AG04450 (cell line): ENCODE measurements around the gene KCTD15. TPM values are rescaled to one million over a fixed set of nuclear protein-coding genes. Genes with fewer than 3 reads are reported as not detected.
A peak's percentile ranks its signal among the peaks of the same experiment; 100 is the strongest.
"Not testable (repeated sequence)": the region's sequence is repeated elsewhere in the genome, so short reads cannot be mapped to it uniquely, and the experiment has no call there.

Experiments
- CTCF ChIA-PET: fragments of 300-600, 350-600 bp; formaldehyde crosslinking; extraction: SDS; loops from one replicate; lab custom pipeline; 2022; ENCODE audit warnings: antibody characterized with exemption, inconsistent platforms; lab: Charles Lee
- POLR2A ChIA-PET: fragments of 350-600 bp; formaldehyde crosslinking; extraction: SDS; loops from one replicate; lab custom pipeline; 2021; ENCODE audit warnings: antibody characterized with exemption, inconsistent platforms; lab: Yijun Ruan, JAX
- DNase-seq: peaks from one replicate; pipeline ENCODE4 v3.0.0-alpha.2; 2011; ENCODE audit warnings: low read depth, low spot score
- H3K27ac ChIP-seq: one replicate; pipeline ENCODE4 v1.5.1; 2012; ENCODE audit warnings: low read depth, low read length, control low read depth
- H3K27me3 ChIP-seq: one replicate; pipeline ENCODE4 v1.6.0; 2012; ENCODE audit warnings: low read length; ENCODE audit not compliant: control insufficient read depth, insufficient read depth
- H3K4me3 ChIP-seq: 2 replicates; pipeline ENCODE4 v1.5.1; 2011; ENCODE audit warnings: mild to moderate bottlenecking, low read depth, low read length, control low read depth
- H3K9me3 ChIP-seq: 2 replicates; pipeline ENCODE4 v1.5.1; 2012; ENCODE audit warnings: low read length; ENCODE audit not compliant: control insufficient read depth, insufficient read depth
- CTCF ChIP-seq: IDR thresholded peaks from 2 replicates; pipeline ENCODE4 v1.5.1; 2011; ENCODE audit warnings: low read depth, low read length, control low read depth, inconsistent platforms
- polyA plus RNA-seq: library from polyadenylated mRNA; depleted of rRNA; stranded (reverse); fragments of >200 nt; gene quantifications from 2 replicates; pipeline ENCODE4 v1.2.3, GENCODE V29; 2011

The KCTD15 gene
- polyA plus RNA-seq, 1 experiment = 15.6 TPM

- H3K27me3 ChIP-seq = no peaks in the 10 kb centered on the region
- no peak for TF ChIP-seq CTCF
- CTCF ChIA-PET = interaction anchor here (0.6 to 2.1 kb wide), 3 partner anchors 20 to 353 kb away, joined by 3 to 10 read pairs (median 4); no protein-coding TSS in a partner anchor
- no peak for DNase-seq
- no peak overlapping the region for H3K27ac ChIP-seq
- POLR2A ChIA-PET = no interaction called here
- no peaks in the 10 kb centered on the region; the same call in 1 of the 2 replicates for H3K9me3 ChIP-seq
- no peak overlapping the region for H3K4me3 ChIP-seq
These were observed 17.8 kb downstream of the KCTD15 start for GRCh38 chr19:33814181-33815165.

GRCh38 chr19:33815380-33816340 is 19.0 kb downstream of the KCTD15 start:
- TF ChIP-seq CTCF = no peak
- H3K27ac ChIP-seq = no peak overlapping the region
- CTCF ChIA-PET = interaction anchor here (0.6 to 2.1 kb wide), 5 partner anchors 21 to 399 kb away, joined by 3 to 10 read pairs (median 4); no protein-coding TSS in a partner anchor
- DNase-seq = no peak
- no peak overlapping the region for H3K4me3 ChIP-seq
- H3K9me3 ChIP-seq = no peaks in the 10 kb centered on the region; the same call in 1 of the 2 replicates
- POLR2A ChIA-PET = no interaction called here
- H3K27me3 ChIP-seq = no peaks in the 10 kb centered on the region

DNA sequence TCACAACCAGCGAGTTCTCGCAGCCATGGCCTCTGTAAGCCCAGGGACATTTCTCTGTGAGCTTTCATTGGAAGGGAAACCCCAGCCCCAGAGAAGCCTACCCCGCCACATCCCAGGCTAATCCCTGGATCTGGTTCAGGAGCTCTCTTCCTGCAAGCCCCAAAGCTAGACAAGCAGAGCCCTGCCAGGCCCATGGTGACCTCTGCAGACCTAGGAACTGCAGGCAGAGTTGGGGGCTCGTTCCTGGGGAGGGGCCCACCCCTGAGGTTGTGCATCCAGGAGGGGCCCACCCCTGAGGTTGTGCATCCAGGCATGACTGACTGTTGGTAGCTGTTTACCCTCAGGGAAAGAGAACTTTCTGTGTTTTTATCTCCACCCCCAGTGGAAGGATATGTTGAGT is 21.7 kb downstream of the KCTD15 start:
- ChIA-PET CTCF (interaction anchor here (1.1 to 1.8 kb wide), 3 partner anchors 24 to 180 kb away, joined by 3 to 13 read pairs (median 9); no protein-coding TSS in a partner anchor), POLR2A (no interaction called here)
- Histone ChIP-seq H3K27ac (no peak overlapping the region), H3K27me3 (no peaks in the 10 kb centered on the region), H3K4me3 (no peak overlapping the region), H3K9me3 (no peaks in the 10 kb centered on the region)
- DNase-seq = no peak
- TF ChIP-seq CTCF = no peak

DNA sequence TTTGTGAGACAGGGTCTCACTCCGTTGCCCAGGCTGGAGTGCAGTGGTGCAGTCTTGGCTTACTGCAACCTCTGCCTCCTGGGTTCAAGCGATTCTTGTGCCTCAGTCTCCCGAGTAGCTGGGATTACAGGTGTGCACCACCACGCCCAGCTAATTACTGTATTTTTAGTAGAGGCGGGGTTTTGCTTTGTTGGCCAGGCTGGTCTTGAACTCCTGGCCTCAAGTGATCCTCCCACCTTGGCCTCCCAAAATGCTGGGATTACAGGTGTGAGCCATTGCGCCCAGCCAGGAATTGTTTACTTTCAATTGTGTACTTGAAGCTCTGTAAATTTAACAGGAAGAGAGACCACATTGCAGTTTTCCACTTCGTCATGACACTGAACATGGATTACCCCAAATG is 22.4 kb downstream of the KCTD15 start:
- CTCF ChIA-PET = interaction anchor here (0.5 to 1.5 kb wide), 4 partner anchors 25 to 299 kb away, joined by 3 to 13 read pairs (median 4); no protein-coding TSS in a partner anchor
- H3K4me3 ChIP-seq, H3K27ac ChIP-seq, H3K27me3 ChIP-seq, H3K9me3 ChIP-seq, DNase-seq: not testable (repeated sequence)
- POLR2A ChIA-PET = interaction anchor here (0.7 kb wide), 1 partner anchor 70 kb away, joined by 8 read pairs; no protein-coding TSS in a partner anchor

GRCh38 chr19:33819506-33819879 is 22.8 kb downstream of the KCTD15 start:
- H3K9me3 ChIP-seq = no peaks in the 10 kb centered on the region
- no peak overlapping the region for H3K27ac ChIP-seq
- CTCF ChIA-PET = interaction anchor here (0.5 to 1.5 kb wide), 4 partner anchors 25 to 298 kb away, joined by 3 to 13 read pairs (median 4); no protein-coding TSS in a partner anchor
- no peaks in the 10 kb centered on the region for H3K27me3 ChIP-seq
- POLR2A ChIA-PET = interaction anchor here (0.7 to 1.0 kb wide), 2 partner anchors 22 to 69 kb away, joined by 3 to 8 read pairs; no protein-coding TSS in a partner anchor
- DNase-seq = no peak
- H3K4me3 ChIP-seq = peak overlapping the region; percentile 34
- no peak for TF ChIP-seq CTCF
